ENCODE measurements around the gene HAO1. TPM values are rescaled to one million over a fixed set of nuclear protein-coding genes. Genes with fewer than 3 reads are reported as not detected.

Gene HAO1
- total and polyA plus RNA-seq, 2 of the 13 experiments (the other 11 are each of a cell fraction or from before 2014, with no cell fraction given): 0.03 TPM; not detected in 1

DNA sequence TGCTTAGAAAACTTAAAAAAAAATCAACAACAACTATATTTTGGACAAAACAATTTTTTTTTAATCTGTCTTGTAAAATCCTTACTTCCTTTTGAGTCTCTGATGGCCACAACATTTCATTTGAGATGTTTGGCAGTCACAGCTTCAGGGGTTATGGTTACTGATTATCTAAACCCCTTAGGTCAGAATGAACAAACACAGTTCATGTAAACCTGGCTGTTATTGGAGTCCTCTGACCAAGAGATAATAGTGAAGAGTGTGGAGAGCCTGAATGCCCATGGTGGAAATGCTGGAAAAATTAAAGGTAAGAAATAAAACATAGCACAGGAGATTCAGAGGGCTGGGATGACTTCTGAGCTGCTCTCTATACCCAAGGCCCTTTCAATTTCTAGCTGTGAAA lies 41.1 kb upstream of the HAO1 start (continued):
- TF ChIP-seq ERF (CRISPR knock-in tag; IDR thresholded peaks at IDR 0.05) (0 out of 2 replicates have a peak, but pooled peaks have one; percentile 5), ZNF780A (CRISPR knock-in tag; IDR thresholded peaks at IDR 0.05) (no peak), ARID5B (CRISPR knock-in tag; IDR thresholded peaks at IDR 0.05) (peak; percentile 70), ARNT2 (CRISPR knock-in tag; IDR thresholded peaks at IDR 0.05; ENCODE audit: low read depth) (no peak), ZNF12 (CRISPR knock-in tag; IDR thresholded peaks at IDR 0.05) (no peak), SAP130 (CRISPR knock-in tag; IDR thresholded peaks at IDR 0.05; ENCODE audit: low read depth) (peak; percentile 58), SMYD3 (CRISPR knock-in tag; IDR thresholded peaks at IDR 0.05) (no peak), KDM2A (CRISPR knock-in tag; IDR thresholded peaks at IDR 0.05; ENCODE audit: borderline replicate concordance, low read depth) (no peak), NR2C2 (CRISPR knock-in tag; IDR thresholded peaks at IDR 0.05; ENCODE audit: borderline replicate concordance) (no peak), ELF3 (CRISPR knock-in tag; IDR thresholded peaks at IDR 0.05) (0 out of 2 replicates have a peak, but pooled peaks have one; percentile 10), PAXIP1 (CRISPR knock-in tag; conservative IDR thresholded peaks at IDR 0.05) (peak; percentile 56), ZNF644 (CRISPR knock-in tag; IDR thresholded peaks at IDR 0.05; ENCODE audit: low read depth) (peak; percentile 52; the same call in 1 of the 2 replicates), FOXJ3 (CRISPR knock-in tag; IDR thresholded peaks at IDR 0.05; ENCODE audit: borderline replicate concordance) (0 out of 2 replicates have a peak, but pooled peaks have one; percentile 18), SRY (CRISPR knock-in tag; IDR thresholded peaks at IDR 0.05) (no peak), HOMEZ (CRISPR knock-in tag; IDR thresholded peaks at IDR 0.05; ENCODE audit: low read depth) (peak; percentile 89), GATAD2A (CRISPR knock-in tag; IDR thresholded peaks at IDR 0.05) (peak; percentile 71), RARA (CRISPR knock-in tag; IDR thresholded peaks at IDR 0.05) (peak; percentile 26; the same call in 1 of the 2 replicates), PPARG (CRISPR knock-in tag; conservative IDR thresholded peaks at IDR 0.05) (0 out of 2 replicates have a peak, but pooled peaks have one; percentile 29)
- TF ChIP-seq, protein P1, sequence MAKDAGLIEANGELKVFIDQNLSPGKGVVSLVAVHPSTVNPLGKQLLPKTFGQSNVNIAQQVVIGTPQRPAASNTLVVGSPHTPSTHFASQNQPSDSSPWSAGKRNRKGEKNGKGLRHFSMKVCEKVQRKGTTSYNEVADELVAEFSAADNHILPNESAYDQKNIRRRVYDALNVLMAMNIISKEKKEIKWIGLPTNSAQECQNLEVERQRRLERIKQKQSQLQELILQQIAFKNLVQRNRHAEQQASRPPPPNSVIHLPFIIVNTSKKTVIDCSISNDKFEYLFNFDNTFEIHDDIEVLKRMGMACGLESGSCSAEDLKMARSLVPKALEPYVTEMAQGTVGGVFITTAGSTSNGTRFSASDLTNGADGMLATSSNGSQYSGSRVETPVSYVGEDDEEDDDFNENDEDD (CRISPR knock-in tag; IDR thresholded peaks at IDR 0.05; ENCODE audit: borderline replicate concordance): no peak
- TF ChIP-seq, protein P2, sequence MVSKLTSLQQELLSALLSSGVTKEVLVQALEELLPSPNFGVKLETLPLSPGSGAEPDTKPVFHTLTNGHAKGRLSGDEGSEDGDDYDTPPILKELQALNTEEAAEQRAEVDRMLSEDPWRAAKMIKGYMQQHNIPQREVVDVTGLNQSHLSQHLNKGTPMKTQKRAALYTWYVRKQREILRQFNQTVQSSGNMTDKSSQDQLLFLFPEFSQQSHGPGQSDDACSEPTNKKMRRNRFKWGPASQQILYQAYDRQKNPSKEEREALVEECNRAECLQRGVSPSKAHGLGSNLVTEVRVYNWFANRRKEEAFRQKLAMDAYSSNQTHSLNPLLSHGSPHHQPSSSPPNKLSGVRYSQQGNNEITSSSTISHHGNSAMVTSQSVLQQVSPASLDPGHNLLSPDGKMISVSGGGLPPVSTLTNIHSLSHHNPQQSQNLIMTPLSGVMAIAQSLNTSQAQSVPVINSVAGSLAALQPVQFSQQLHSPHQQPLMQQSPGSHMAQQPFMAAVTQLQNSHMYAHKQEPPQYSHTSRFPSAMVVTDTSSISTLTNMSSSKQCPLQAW (CRISPR knock-in tag; IDR thresholded peaks at IDR 0.05): peak; percentile 66; the same call in 1 of the 2 replicates
